K562 (cell line): ENCODE data around the gene ACSF2. TPM values are rescaled to one million over a fixed set of nuclear protein-coding genes. Genes with fewer than 3 reads are reported as not detected.

Experiments used
- ATAC-seq: fragments of 200-7000 bp; cut with Tn5 transposase; 3 replicates; pipeline ENCODE4 v1.9.1; 2020; ENCODE audit warnings: moderate library complexity
- BruUV-seq: library from RNA; stranded (reverse); fragments of 400-500 nt; replicated peaks from 2 replicates; lab custom pipeline; 2021; lab: Mats Ljungman, UMichigan
- CTCF ChIA-PET: fragments of 300-600 bp; formaldehyde crosslinking; extraction: SDS; loops from one replicate; lab custom pipeline; 2021; ENCODE audit warnings: low intra/inter-chr PET ratio; lab: Yijun Ruan, JAX
- POLR2A ChIA-PET: fragments of 300-600, 350-650 bp; sonication (Branson Sonifier 250); formaldehyde crosslinking; extraction: SDS; loops from one replicate; lab custom pipeline; 2021; ENCODE audit warnings: antibody characterized with exemption, inconsistent platforms; lab: Yijun Ruan, JAX
- DNase-seq, 4 experiments: peaks; one replicate each; pipeline versions ENCODE4 v3.0.0 to v3.0.0-alpha.2; 2011 to 2018; ENCODE audit warnings: low spot score in 3 of 4, mixed read lengths in 3 of 4; ENCODE audit errors: extremely low read depth in 1 of 4
- FAIRE-seq: peaks from 2 replicates; lab custom pipeline; 2011; peaks lifted over from hg19 to GRCh38; lab: Jason Lieb, UNC
- H2AFZ ChIP-seq: 2 replicates; pipeline ENCODE4 v1.6.0; 2011; ENCODE audit warnings: low read depth, low read length, control low read depth, inconsistent platforms
- H3K27ac ChIP-seq: fragments of 200-600 bp; 3 replicates; pipeline ENCODE4 v1.8.0; 2011; ENCODE audit warnings: low read depth, mild to moderate bottlenecking, control low read depth, inconsistent platforms, low read length, moderate library complexity, mixed read lengths; ENCODE audit errors: extremely low read depth
- H3K27me3 ChIP-seq, 2 experiments: fragments of 300-600 bp in 1 of 2; 2 replicates in 1 of 2; 3 replicates in 1 of 2; pipeline versions ENCODE4 v1.6.0 to v1.8.0; 2011; ENCODE audit warnings: inconsistent platforms in 2 of 2, low read length in 2 of 2, mild to moderate bottlenecking in 1 of 2, mixed read lengths in 1 of 2, moderate library complexity in 1 of 2; ENCODE audit not compliant: control insufficient read depth in 2 of 2, insufficient read depth in 2 of 2
- H3K36me3 ChIP-seq: fragments of 300-600 bp; 3 replicates; pipeline ENCODE4 v1.8.0; 2011; ENCODE audit warnings: mild to moderate bottlenecking, low read length, inconsistent platforms; ENCODE audit not compliant: control insufficient read depth, insufficient read depth
- H3K4me1 ChIP-seq, 2 experiments: fragments of 200-600 bp in 1 of 2; replicated peaks in 1 of 2; 2 replicates in 1 of 2; 3 replicates in 1 of 2; pipeline versions ENCODE4 v1.5.1 to v1.8.0; 2011; ENCODE audit warnings: inconsistent platforms in 2 of 2, low read length in 2 of 2, mild to moderate bottlenecking in 1 of 2, mixed read lengths in 1 of 2, moderate library complexity in 1 of 2; ENCODE audit not compliant: control insufficient read depth in 2 of 2, insufficient read depth in 2 of 2
- H3K4me2 ChIP-seq: 2 replicates; pipeline ENCODE4 v1.6.1; 2011; ENCODE audit warnings: low read length, control low read depth, inconsistent platforms, mixed read lengths; ENCODE audit not compliant: insufficient read depth
- H3K4me3 ChIP-seq: fragments of 200-600 bp; sonication (generic), shearing (Covaris generic); 2 replicates; pipeline ENCODE4 v1.5.1; 2016; ENCODE audit warnings: control low read depth, inconsistent platforms
- H3K79me2 ChIP-seq: fragments of 200-600 bp; 3 replicates; pipeline ENCODE4 v1.8.0; 2011; ENCODE audit warnings: low read length, inconsistent platforms; ENCODE audit not compliant: control insufficient read depth, insufficient read depth
- H3K9ac ChIP-seq, 2 experiments: 2 replicates each; pipeline versions ENCODE4 v1.6.0 to v1.6.1; 2011; ENCODE audit warnings: low read depth in 2 of 2, low read length in 2 of 2, control low read depth in 1 of 2, inconsistent platforms in 1 of 2, mild to moderate bottlenecking in 1 of 2, mixed read lengths in 1 of 2; ENCODE audit not compliant: insufficient read depth in 1 of 2
- H3K9me1 ChIP-seq: one replicate; pipeline ENCODE4 v1.6.0; 2011; ENCODE audit warnings: inconsistent platforms, mild to moderate bottlenecking, low read length, moderate library complexity; ENCODE audit not compliant: control insufficient read depth, insufficient read depth
- H3K9me3 ChIP-seq: replicated peaks from 2 replicates; pipeline ENCODE4 v1.5.1; 2011; ENCODE audit warnings: low read depth, low read length, inconsistent platforms; ENCODE audit not compliant: control insufficient read depth, insufficient read depth
- H4K20me1 ChIP-seq: replicated peaks from 2 replicates; pipeline ENCODE4 v1.6.1; 2011; ENCODE audit warnings: low read length, inconsistent platforms, mixed read lengths; ENCODE audit not compliant: control insufficient read depth, insufficient read depth
- HNRNPL ChIP-seq: fragments of 200-400 bp; formaldehyde crosslinking; IDR thresholded peaks from 2 replicates; pipeline ENCODE4 v1.6.1; 2017; ENCODE audit warnings: low read depth, mild to moderate bottlenecking, low read length
- PRDM10 ChIP-seq: fragments of 450-650 bp; IDR thresholded peaks from 2 replicates; pipeline ENCODE4 v1.6.1; 2018; ENCODE audit not compliant: partially characterized antibody
- SMAD2 ChIP-seq: fragments of 150-350 bp; IDR thresholded peaks from 2 replicates; pipeline ENCODE4 v1.6.1; 2014; ENCODE audit warnings: low read depth, mild to moderate bottlenecking, low read length
- WGBS: fragments of 100-300 bp; shearing (Covaris generic); methylation state at CpG from one replicate; pipeline ENCODE4 v1.1.6; 2016; ENCODE audit warnings: low coverage, mixed read lengths; ENCODE audit not compliant: insufficient coverage; ENCODE audit errors: missing lambda C conversion rate; 5-methylcytosine and 5-hydroxymethylcytosine counted together
- in situ Hi-C: fragments of 300-500 bp; cut with MboI; formaldehyde crosslinking; loops from 4 replicates; pipeline ENCODE4 v1.15.0; 2018; ENCODE audit warnings: inconsistent platforms, mixed read lengths
- intact Hi-C: fragments of 100-400 bp; cut with micrococcal nuclease; formaldehyde crosslinking; loops from 2 replicates; pipeline ENCODE4 v1.14.2; 2022
- polyA plus RNA-seq, 8 experiments: library from polyadenylated mRNA; depleted of rRNA in 4 of 8; stranded (reverse) in 5 of 8; unstranded in 3 of 8; fragments of >200 nt; fragmentation: Nextera tagmentation in 2 of 8; fragmentation: Illumina TruSeq in 1 of 8; extraction: Ambion mirVana in 2 of 8; extraction: Trizol in 1 of 8; gene quantifications; 2 replicates each; pipeline versions ENCODE4 v1.2.1 to v1.2.3, GENCODE V29; 2011 to 2014; ENCODE audit warnings: inconsistent platforms in 1 of 8, missing spikeins in 1 of 8
- total RNA-seq, 7 experiments: library from RNA; depleted of rRNA in 6 of 7; stranded (reverse); fragments of >200 nt in 6 of 7; fragmentation: Illumina TruSeq in 2 of 7; extraction: Trizol in 2 of 7; gene quantifications; 2 replicates each; pipeline versions ENCODE4 v1.2.1 to v1.2.3, GENCODE V29; 2011 to 2021; ENCODE audit warnings: low replicate concordance in 1 of 7

The ACSF2 gene
- total and polyA plus RNA-seq, 9 of the 15 experiments (the other 6 are each of a cell fraction or from before 2014, with no cell fraction given): 0.89 to 6.1 (median 3.5) TPM

DNA sequence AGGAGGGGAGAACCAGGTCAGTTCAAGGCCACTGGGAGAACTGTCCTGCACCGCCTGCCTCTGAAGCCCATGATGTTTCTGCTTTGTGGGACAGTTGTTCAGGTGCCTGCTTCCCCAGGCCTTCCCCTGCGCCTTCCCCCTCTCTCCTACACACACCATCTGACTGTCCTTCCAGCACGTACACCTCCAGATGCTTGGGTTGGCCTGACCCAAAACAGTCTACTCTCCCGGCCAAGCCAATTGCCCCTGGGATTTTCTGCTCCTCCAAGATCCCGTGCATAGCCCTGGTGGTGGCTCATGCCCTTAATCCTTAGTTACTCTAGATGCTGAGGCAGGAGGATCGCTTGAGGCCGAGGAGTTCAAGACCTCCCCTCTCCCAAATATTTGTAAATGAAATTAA is 52.0 kb downstream of the ACSF2 start:
- FAIRE-seq (no peak), DNase-seq (peak in 1 of 4 experiments; percentile 23), ATAC-seq (no peak)
- WGBS: 81% methylated on average over 7 of the region's 7 CpGs
- no peaks in the 10 kb centered on the region for H3K9me3 ChIP-seq
- peaks cover 4 to 13% of the 10 kb centered on the region in 2 experiments; a peak in 2 of 5 replicates for H3K27me3 ChIP-seq
- peak overlapping the region; percentile 96 for H3K4me2 ChIP-seq
- intact Hi-C loops (loop anchor here (2.0 to 10.0 kb wide), 4 partner anchors 51 to 269 kb away; partner anchors contain the start of genes ACSF2 and LRRC59), in situ Hi-C loops (no loop called here)
- H3K9me1 ChIP-seq: no peaks in the 10 kb centered on the region
- BruUV-seq: TSS peak; percentile 83
- H3K4me1 ChIP-seq: peaks cover 11 to 34% of the 10 kb centered on the region in 2 experiments; a peak in 4 of 5 replicates
- ChIA-PET POLR2A (interaction anchor here (0.6 kb wide), 1 partner anchor 454 kb away, joined by 3 read pairs; no protein-coding TSS in a partner anchor), CTCF (interaction anchor here (0.7 to 2.2 kb wide), 4 partner anchors 81 to 278 kb away, joined by 3 to 11 read pairs (median 8); partner anchors contain the start of genes COL1A1 and LRRC59)
- H3K4me3 ChIP-seq: peak overlapping the region; percentile 80
- TF ChIP-seq SMAD2 (no peak), HNRNPL (no peak), PRDM10 (peak; percentile 41)
- no peaks in the 10 kb centered on the region for H4K20me1 ChIP-seq
- peaks cover 18% of the 10 kb centered on the region for H3K79me2 ChIP-seq
- peak overlapping the region; percentile 90 for H3K27ac ChIP-seq
- H3K36me3 ChIP-seq: peaks cover 28% of the 10 kb centered on the region
- peak overlapping the region; percentile 92 to 94; a peak in 3 of 4 replicates for H3K9ac ChIP-seq
- peak overlapping the region; percentile 91 for H2AFZ ChIP-seq
